HG03354 (cell line): ENCODE measurements around the gene GOLGA6C.
"Not testable (repeated sequence)": the region's sequence is repeated elsewhere in the genome, so short reads cannot be mapped to it uniquely, and the experiment has no call there.

Source experiments
- ATAC-seq: cut with Tn5 transposase; IDR thresholded peaks from one replicate; pipeline ENCODE4 v1.9.1; 2021; ENCODE audit warnings: mild to moderate bottlenecking; ENCODE audit not compliant: unreplicated experiment, poor library complexity, severe bottlenecking

The GOLGA6C gene

GRCh38 chr15:75307778-75308390, 49.8 kb downstream of the GOLGA6C start:
- no peak for ATAC-seq

DNA sequence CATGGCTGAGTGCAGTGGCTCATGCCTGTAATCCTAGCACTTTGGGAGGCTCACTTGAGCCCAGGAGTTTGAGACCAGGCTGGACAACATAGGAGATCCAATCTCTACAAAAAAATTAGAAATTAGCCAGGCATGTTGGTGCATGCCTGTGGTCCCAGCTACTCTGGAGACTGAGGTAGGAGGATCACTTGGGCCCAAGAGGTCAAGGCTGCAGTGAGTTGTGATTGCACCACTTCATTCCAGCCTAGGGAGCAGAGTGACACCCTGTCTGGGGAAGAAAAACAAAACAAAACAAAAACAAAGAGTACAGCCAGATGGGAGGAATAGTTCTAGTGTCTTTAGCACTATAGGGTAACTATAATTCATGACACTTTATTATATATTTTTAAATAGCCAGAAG, 51.6 kb downstream of the GOLGA6C start:
- ATAC-seq: no peak

DNA sequence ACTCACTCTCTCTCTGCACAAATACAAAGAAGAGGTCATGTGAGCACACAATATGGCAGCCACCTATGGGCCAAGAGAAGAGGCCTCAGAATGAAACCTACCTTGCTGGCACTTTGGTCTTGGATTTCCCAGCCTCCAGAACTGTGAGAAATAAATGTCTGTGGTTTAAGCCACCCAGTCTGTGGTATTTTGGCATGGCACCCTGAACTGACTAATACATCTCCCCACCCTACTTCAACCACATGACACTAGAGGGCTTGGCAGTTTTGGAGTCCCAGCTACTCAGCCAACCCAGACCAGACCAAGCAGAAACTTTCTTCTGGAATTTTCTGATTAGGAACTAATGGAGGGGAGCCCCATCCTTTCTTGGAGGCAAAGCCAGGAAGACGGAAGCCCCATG, 54.4 kb downstream of the GOLGA6C start:
- ATAC-seq: not testable (repeated sequence)

GRCh38 chr15:75313116-75313845, 55.1 kb downstream of the GOLGA6C start:
- ATAC-seq: no peak

GRCh38 chr15:75314552-75315290, 56.6 kb downstream of the GOLGA6C start:
- no peak for ATAC-seq

DNA sequence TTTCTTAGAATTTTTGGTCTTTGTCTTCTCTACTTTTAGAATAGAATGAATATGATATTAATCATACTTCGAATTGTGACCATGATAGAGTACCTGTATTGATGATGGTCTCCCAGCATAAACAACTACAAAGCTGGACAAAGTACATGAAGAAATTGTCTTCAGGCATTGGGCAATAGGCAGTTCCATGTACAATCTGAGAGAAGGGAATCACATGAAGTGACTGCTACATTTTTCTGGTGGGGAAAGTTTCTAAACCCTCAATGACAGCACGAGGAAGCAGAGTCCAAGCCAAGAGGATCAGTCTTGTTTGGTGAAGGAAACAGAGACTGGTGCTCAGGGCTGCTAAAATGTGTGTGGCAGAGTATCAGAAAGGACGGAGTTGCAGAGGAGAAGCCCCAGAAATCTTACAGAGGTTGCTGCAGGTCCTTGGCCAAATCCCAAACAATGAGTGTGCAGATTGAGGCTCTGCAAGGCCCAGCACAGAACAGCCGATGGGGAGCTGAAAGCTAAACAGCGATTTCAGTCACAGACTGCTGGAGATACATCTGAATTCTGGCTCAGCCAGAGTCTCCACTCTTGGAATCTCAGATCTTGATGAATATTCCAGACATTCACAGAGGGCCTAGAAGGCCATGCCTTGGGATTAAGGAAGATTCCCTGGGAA, 61.2 kb downstream of the GOLGA6C start:
- not testable (repeated sequence) for ATAC-seq
